HG03558 (cell line): ENCODE results near the gene ADGRA3.

Experiments
- ATAC-seq: cut with Tn5 transposase; IDR thresholded peaks from one replicate; pipeline ENCODE4 v1.9.1; 2021; ENCODE audit warnings: moderate number of reproducible peaks; ENCODE audit not compliant: unreplicated experiment; ENCODE audit errors: extremely low read depth

ADGRA3 gene, protein sequence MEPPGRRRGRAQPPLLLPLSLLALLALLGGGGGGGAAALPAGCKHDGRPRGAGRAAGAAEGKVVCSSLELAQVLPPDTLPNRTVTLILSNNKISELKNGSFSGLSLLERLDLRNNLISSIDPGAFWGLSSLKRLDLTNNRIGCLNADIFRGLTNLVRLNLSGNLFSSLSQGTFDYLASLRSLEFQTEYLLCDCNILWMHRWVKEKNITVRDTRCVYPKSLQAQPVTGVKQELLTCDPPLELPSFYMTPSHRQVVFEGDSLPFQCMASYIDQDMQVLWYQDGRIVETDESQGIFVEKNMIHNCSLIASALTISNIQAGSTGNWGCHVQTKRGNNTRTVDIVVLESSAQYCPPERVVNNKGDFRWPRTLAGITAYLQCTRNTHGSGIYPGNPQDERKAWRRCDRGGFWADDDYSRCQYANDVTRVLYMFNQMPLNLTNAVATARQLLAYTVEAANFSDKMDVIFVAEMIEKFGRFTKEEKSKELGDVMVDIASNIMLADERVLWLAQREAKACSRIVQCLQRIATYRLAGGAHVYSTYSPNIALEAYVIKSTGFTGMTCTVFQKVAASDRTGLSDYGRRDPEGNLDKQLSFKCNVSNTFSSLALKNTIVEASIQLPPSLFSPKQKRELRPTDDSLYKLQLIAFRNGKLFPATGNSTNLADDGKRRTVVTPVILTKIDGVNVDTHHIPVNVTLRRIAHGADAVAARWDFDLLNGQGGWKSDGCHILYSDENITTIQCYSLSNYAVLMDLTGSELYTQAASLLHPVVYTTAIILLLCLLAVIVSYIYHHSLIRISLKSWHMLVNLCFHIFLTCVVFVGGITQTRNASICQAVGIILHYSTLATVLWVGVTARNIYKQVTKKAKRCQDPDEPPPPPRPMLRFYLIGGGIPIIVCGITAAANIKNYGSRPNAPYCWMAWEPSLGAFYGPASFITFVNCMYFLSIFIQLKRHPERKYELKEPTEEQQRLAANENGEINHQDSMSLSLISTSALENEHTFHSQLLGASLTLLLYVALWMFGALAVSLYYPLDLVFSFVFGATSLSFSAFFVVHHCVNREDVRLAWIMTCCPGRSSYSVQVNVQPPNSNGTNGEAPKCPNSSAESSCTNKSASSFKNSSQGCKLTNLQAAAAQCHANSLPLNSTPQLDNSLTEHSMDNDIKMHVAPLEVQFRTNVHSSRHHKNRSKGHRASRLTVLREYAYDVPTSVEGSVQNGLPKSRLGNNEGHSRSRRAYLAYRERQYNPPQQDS (N-terminal part only)

DNA sequence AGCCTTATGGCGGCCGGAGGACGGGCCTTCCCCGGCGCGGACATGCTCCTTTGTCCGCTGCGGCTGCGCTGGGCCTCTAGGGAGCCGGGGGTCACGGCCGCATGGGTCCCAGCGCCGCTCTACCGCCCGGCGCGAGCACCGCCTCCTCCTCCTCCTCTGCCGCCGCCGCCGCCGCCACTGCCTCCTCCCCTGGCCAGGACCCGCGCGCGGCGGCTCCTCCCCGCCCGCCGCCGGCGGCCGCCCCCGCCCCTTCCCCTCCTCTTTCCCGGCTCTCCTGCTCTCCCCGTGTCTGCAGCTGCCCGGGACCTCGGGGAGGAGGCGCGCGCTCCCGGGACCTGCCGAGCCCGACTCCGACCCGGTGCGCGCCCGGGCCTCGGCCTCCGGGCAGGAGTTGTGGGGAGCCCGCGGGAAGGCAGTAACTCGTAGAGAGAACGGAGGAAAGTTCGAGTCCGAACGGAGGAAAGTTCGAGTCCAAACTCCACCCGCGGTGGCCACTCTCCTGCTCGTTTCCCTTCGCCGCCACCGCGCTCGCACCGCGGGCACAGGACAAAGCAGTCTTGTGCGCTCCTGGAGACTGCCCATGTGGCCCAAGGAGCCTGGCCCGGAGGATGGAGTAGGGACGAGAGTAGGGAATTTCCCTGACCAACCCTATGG, at the start of gene ADGRA3:
ADGRA3 (minus strand) TSS at position 179 of the 654 bp plus-strand sequence. CDS start 282 bp downstream, outside the sequence.
- ATAC-seq = no peak

DNA sequence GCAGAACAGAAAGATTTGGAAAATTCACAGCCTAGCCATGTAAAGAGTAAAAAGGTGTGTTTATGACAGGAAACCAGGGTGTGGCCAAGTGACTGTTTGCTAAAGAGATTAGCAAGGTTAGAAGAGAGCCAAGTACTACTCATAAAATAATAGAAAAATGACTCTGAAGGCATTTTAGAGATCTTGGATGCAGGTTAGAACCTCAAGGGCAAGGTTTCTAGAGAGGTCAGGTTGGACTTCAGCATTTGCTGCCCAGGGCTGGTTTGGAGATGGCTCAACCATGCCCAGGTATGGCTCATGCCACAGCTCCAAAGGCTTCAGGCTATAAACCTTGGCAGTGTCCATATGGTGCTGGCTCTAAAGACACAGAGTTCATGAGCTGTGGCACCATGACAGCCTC, 40.6 kb upstream of the ADGRA3 start:
- ATAC-seq = no peak

DNA sequence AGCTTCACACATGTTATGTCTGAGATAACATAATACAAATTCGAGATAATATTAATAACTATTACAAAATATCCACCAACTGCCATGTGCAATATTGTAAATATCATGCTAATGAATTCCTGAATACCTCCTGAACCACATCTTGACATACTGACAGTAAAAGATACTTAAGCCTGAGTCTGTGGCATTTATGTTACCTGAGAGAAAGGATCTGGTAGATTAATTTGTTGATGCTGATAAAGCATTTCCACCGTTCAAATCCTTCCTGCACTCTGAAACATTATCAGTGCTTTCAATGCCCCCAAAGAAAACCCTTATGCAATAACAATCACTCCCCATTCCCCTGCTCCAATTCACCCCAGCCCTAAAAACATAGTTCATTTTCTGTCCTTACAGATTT, 38.8 kb upstream of the ADGRA3 start:
- ATAC-seq = no peak

DNA sequence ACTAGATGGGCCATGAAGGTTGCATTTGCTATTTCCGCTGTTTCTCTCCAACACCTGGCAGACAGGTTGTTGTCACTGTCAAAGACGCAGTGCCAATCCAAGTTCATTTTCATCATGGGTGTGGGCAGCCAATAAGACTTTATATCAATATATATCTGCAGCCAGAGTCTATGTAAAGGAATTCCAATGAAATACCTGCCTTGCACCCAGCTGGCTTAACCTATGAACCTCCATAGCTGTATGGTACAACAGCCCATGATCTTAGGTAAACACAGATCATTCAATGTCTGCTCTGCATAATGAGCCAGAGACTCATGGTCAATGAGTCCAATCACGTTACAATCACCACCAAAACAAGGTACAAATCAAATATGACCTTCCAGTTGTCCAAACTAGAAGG, 37.7 kb upstream of the ADGRA3 start:
- ATAC-seq = no peak

DNA sequence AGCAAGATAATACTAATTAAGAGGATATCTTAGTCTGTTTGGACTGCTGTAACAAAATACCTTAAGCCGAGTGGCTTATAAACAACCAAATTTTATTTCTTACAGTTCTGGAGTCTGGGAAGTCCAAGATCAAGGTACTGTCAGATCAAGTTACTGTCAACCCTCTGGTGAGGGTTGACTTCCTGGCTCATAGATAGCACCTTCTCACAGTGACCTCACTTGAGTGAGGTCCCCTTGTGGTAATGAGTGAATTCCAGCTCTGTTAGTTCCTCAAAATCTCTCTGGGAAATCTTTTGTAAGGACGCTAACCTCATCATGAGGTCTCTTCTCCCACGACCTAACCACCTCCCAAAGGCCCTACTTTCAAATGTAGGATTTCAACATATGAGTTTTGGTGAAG, 36.9 kb upstream of the ADGRA3 start:
- no peak for ATAC-seq

DNA sequence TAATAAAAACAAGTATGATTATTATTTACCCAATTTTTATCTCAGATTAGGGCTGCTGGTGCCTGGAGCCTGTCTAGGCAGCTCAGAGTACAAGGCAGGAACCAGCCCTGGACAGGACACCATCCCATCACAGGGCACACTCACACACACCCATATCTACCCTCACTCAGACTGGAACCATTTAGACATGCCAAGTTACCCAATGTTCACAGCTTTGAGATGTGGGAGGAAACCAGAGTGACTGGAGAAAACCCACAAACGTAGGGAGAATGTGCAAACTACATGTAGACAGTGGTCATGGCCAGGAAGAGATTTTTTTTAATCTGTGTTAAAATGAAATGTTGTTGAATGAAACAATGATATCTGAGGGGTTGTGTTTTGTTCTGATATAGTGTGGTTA, 35.7 kb upstream of the ADGRA3 start:
- no peak for ATAC-seq

DNA sequence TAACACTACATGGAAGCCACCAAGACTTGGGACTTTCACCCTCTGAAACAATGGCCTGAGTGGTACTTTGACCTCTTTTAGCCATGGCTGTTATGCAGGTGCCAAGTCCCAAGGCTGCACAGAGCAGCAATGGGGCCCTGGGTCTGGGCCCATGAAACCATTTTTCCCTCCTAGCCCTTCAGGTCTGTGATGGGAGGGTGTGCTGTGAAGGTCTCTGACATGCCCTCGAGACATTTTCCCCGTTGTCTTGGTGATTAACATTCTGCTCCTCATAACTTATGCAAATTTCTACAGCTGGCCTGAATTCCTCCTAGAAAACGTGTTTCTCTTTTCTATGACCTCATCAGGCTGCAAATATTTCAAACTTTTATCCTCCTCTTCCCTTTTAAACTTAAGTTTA, 30.4 kb upstream of the ADGRA3 start:
- ATAC-seq = no peak

DNA sequence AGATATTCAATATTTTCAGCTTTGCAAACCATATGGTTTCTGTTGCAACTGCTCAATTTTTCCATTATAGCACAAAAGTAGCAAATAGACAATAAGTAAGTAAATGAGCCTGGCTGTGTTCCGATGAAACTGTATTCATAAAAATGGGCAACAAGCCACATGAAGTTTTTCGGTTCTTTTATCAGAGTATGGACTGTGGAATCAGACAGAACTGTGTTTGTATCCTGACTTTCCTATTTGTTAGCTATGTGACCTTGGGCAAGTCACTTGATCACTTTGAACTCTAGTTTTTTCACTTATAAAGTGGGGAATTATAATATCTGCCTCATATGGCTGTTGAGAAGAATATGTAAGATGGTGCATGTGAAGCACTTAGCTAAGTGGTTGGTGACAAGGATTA, 23.4 kb upstream of the ADGRA3 start:
- ATAC-seq = no peak

DNA sequence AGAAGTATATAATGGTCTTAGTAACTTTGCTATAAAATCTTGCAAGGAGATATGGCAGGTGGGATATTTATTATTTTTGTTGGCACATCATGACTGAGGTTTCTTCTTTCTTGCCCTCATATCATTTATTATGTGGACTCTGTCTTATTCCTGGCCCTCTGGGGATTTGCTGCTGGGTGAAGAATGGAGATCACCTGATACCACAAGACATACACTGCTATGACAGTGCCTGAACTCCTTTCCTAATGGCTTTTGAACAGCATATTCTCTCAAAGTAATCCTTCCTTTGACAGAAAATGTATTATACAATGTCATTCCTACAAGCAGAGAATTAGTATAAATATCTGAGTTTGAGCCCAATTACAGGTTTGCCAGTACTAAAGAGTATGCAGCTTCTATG, 22.0 kb upstream of the ADGRA3 start:
- no peak for ATAC-seq

DNA sequence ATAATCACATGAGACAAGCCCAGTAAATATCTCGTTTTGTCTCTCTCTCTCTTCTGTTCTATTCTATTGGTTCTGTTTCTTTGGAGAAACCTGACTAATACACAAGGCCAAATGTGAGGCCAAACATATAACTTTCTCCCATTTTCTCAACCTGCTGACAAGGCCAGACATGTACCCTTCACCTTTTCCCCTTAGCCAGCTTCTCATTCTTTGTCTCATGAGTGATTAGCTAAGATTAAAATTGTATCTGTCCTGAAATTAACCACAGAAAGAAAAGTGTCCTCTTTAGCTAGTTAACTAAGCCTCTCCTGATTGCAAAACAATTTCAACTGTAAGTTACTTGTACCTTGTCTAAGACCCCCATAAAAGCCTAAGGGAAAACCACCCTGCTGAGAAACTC, 18.5 kb upstream of the ADGRA3 start:
- no peak for ATAC-seq

DNA sequence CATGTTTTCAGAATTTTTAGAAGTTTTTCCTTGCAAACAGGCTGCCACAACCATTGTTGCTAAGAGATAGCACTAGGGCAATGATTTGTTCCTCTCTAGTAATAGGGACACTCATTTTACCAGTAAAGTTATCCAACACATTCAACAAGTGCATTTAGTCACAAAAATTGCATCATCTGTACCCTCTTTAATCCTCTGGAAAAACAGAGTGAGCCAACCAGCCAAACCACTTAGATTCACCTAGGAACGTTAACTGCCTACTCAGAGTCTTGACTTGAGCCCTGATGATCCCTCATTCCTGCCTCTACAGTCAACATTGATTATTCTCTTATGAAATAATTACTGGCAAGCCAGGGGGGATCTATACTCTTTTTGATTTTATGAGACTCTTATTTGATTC, 17.0 kb upstream of the ADGRA3 start:
- ATAC-seq = no peak

DNA sequence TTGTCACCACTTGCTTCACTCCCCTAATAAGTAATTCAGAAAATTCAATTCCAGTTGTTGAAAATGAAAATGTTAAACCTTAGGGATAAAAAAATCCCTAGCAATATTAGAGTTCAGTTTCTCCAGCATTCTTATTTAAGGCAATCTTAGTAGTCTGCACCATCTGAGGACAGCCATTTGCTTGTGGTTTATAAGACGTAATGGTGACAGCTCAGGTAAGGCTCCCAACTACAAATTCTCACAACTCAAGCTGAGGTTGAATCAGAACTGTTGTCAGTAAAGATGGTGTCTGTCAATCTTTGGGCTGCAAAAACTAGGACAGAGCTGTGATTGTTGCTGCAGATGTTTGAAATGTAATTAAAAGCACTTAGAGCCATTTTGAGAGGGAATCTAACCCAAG, 16.3 kb upstream of the ADGRA3 start:
- no peak for ATAC-seq

DNA sequence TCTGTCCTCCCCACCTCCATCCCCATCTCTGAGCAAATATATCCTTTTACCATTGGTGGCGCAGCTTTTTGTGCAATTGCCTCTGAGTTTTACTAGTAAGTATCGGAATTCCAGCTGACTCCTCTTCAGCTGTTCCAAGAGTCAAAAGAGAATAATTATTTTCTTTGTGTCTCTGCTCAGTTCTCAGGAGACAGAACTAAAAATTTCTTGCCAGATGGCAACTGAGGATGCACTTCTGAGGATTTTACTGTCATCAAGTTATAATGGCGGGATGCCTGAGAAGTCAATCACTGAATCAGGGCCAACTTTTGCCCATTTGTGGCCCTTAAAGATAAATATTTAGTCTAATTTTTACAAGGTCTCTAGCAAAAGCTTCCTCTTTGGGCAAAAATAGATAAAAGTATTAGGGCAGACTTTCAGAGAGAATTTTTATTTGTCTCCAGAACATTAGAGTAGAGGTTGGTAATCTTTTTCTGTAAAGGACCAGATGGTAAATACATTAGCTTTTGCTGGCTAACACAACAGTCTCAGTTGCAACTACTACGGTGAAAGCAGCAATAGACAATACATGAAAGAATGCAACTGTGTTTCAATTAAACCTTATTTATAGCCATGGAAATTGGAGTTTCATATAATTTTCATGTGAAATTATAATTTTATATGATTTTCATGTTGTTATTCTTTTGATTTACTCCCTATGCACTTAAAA, 15.6 kb upstream of the ADGRA3 start:
- no peak for ATAC-seq

DNA sequence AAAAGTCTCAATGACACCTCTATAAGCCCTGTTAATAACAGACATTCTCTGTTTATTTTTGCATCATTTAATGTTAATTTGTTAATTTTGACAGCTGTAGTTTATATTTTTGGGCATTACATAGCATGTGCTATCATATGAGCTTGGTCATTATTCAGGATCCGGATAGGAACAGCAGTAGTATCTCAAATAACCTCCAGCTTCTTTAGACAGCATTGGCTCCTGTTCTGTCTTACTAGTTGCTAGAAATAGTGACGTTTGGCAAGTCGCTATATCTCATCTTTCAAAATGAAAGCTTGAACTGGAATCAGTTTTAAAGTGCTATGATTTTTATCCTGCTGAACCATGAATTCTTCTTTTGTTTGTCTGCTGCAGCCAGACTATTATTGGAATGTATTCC, 9.0 kb upstream of the ADGRA3 start:
- no peak for ATAC-seq

DNA sequence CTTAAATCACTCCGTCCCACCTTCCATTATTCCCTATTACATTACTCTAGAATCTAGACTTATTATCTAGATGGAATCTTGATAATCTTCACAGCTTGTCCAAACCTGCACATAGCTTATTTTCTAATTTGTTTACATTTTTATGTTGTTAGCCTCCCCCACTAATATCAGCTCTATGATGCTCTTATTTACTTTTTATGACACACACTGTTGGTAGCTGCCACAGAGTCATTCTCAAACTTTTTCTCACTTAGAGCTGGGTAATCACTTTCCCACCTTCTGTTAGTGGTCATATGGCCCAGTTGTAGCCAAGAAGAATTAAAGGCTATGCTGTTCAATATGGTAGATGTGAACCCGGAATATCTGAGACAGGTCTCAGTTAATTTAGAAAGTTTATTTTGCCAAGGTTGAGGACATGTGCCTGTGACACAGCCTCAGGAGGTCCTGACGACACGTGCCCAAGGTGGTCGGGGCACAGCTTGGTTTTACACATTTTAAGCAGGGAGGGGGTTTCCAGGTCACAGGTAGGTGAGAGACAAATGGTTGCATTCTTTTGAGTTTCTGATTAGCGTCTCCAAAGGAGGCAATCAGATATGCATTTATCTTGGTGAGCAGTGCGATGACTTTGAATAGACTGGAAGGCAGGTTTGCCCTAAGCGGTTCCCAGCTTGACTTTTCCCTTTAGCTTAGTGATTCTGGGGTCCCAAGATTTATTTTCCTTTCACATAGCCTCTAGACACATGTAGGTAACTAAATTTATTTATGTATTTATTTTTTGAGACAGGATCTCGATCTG, 7.0 kb upstream of the ADGRA3 start:
- no peak for ATAC-seq

DNA sequence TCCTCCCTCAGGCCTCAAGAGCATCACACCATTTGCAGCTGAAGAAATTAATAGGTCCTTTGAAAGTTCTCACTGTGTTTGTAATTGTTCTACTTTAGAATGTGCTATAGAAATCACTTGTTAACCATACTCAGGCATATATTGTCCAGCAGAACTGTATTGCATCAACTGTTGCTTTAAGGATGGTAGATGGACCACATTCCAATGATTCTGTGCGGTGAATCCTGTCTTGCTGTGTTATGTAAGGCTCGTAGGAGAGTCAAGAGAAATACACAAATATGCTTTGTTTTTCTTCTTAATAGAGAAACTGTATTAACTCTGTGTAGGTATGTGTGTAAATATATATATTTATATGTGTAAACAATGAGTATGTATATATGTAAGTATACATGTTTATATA, 6.3 kb upstream of the ADGRA3 start:
- ATAC-seq = no peak

DNA sequence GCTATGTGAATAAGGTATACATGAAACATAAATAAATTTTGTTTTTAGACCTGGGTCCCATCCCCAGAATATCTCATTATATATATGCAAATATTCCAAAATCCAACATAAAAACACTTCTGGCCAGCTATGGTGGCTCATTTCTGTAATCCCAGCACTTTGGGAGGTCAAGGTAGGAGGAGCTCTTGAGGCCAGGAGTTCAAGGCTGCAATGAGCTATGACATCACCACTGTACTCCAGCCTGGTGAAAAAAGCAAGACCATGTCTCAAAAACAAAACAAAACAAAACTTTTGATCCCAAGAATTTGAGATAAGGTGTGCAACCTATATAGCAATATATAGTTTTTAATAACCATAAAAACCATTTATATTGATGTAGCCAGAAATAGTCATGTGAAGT, 5.4 kb upstream of the ADGRA3 start:
- ATAC-seq = no peak

DNA sequence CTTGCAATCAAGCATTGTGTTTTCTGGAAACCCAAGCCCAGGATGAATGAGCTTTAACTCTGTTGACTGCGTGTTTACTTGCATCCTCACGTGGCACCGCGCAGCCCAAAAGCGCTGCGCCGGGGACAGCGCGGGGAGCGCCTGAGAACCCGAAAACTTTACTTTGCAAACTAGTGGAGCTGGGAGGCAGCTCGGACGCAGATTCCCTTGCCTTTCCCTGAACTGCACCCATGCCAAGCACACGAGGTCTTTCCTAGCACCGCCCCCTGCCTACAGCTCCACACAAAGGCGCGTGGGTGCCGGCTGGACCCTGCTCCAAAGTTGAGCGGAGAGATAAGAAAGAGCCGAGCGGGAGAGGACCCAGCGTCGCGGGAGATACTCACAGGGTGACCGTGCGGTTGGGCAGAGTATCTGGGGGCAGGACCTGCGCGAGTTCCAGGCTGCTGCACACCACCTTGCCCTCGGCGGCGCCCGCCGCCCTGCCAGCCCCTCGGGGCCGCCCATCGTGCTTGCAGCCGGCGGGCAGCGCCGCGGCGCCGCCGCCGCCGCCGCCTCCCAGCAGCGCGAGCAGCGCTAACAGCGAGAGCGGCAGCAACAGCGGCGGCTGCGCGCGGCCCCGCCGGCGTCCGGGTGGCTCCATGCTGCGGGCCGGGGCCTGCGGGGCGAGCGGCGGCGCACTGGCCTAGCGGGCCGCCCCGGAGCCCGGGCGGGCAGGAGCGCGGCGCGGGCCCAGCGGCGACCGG, 550 bp downstream of the ADGRA3 start:
- no peak for ATAC-seq
